ENCODE data around the gene HIP1R.

- no peak for TF ChIP-seq CTCF (IDR thresholded peaks at IDR 0.05; ENCODE audit: low read depth, low read length)
- no peak for TF ChIP-seq POLR2A (IDR thresholded peaks at IDR 0.05; ENCODE audit: extremely low read depth, insufficient read length)
- TF ChIP-seq, protein P1, sequence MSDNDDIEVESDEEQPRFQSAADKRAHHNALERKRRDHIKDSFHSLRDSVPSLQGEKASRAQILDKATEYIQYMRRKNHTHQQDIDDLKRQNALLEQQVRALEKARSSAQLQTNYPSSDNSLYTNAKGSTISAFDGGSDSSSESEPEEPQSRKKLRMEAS (IDR thresholded peaks at IDR 0.05; ENCODE audit: low read depth, low read length) = no peak
Measured at GRCh38 chr12:122842505-122843405, 7.5 kb downstream of the HIP1R start.
